Panc1 (cell line): ENCODE data around the gene C1orf116.

ENCODE experiments used
- POLR2AphosphoS5 ChIP-seq: IDR thresholded peaks from 2 replicates; pipeline ENCODE4 v1.6.1; 2012; ENCODE audit warnings: mild to moderate bottlenecking, low read depth, low read length, moderate library complexity
- SIN3A ChIP-seq: IDR thresholded peaks from 2 replicates; pipeline ENCODE4 v1.6.1; 2012; ENCODE audit warnings: low read depth, mild to moderate bottlenecking, low read length, moderate library complexity, borderline replicate concordance; ENCODE audit not compliant: insufficient read depth
- TCF7L2 ChIP-seq: IDR thresholded peaks from 2 replicates; pipeline ENCODE4 v1.6.1; 2011; ENCODE audit warnings: mild to moderate bottlenecking, low read depth, low read length, inconsistent platforms
- TF ChIP-seq, protein P1 (sequence below): fragments of 450-650 bp; IDR thresholded peaks from 2 replicates; pipeline ENCODE4 v1.5.1; 2017; ENCODE audit warnings: mild to moderate bottlenecking
- TF ChIP-seq, protein P2 (sequence below), 2 experiments: IDR thresholded peaks; 2 replicates each; pipeline ENCODE4 v1.6.1; 2011 to 2012; ENCODE audit warnings: low read depth in 2 of 2, control low read depth in 1 of 2, low read length in 1 of 2, mild to moderate bottlenecking in 1 of 2, moderate library complexity in 1 of 2; ENCODE audit not compliant: insufficient read depth in 1 of 2

- TF ChIP-seq, protein P1, sequence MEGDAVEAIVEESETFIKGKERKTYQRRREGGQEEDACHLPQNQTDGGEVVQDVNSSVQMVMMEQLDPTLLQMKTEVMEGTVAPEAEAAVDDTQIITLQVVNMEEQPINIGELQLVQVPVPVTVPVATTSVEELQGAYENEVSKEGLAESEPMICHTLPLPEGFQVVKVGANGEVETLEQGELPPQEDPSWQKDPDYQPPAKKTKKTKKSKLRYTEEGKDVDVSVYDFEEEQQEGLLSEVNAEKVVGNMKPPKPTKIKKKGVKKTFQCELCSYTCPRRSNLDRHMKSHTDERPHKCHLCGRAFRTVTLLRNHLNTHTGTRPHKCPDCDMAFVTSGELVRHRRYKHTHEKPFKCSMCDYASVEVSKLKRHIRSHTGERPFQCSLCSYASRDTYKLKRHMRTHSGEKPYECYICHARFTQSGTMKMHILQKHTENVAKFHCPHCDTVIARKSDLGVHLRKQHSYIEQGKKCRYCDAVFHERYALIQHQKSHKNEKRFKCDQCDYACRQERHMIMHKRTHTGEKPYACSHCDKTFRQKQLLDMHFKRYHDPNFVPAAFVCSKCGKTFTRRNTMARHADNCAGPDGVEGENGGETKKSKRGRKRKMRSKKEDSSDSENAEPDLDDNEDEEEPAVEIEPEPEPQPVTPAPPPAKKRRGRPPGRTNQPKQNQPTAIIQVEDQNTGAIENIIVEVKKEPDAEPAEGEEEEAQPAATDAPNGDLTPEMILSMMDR: no peak
- TF ChIP-seq, protein P2, sequence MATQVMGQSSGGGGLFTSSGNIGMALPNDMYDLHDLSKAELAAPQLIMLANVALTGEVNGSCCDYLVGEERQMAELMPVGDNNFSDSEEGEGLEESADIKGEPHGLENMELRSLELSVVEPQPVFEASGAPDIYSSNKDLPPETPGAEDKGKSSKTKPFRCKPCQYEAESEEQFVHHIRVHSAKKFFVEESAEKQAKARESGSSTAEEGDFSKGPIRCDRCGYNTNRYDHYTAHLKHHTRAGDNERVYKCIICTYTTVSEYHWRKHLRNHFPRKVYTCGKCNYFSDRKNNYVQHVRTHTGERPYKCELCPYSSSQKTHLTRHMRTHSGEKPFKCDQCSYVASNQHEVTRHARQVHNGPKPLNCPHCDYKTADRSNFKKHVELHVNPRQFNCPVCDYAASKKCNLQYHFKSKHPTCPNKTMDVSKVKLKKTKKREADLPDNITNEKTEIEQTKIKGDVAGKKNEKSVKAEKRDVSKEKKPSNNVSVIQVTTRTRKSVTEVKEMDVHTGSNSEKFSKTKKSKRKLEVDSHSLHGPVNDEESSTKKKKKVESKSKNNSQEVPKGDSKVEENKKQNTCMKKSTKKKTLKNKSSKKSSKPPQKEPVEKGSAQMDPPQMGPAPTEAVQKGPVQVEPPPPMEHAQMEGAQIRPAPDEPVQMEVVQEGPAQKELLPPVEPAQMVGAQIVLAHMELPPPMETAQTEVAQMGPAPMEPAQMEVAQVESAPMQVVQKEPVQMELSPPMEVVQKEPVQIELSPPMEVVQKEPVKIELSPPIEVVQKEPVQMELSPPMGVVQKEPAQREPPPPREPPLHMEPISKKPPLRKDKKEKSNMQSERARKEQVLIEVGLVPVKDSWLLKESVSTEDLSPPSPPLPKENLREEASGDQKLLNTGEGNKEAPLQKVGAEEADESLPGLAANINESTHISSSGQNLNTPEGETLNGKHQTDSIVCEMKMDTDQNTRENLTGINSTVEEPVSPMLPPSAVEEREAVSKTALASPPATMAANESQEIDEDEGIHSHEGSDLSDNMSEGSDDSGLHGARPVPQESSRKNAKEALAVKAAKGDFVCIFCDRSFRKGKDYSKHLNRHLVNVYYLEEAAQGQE (IDR thresholded peaks at IDR 0.05; ENCODE audit: insufficient read depth in 1 of 2, low read depth in 2 of 2, low read length in 1 of 2): no peak
- TF ChIP-seq POLR2AphosphoS5 (no peak), TCF7L2 (no peak), SIN3A (no peak)
These were observed 2.6 kb downstream of the C1orf116 start for GRCh38 chr1:207029701-207030521.
